CD8-positive, alpha-beta memory T cell (primary cell): ENCODE data around the gene INPP5A. TPM values are rescaled to one million over a fixed set of nuclear protein-coding genes. Genes with fewer than 3 reads are reported as not detected.
"Not testable (repeated sequence)": the region's sequence is repeated elsewhere in the genome, so short reads cannot be mapped to it uniquely, and the experiment has no call there.

Source experiments
- CTCF ChIA-PET: fragments of 350-600 bp; sonication (Branson Sonifier 250); formaldehyde crosslinking; loops from one replicate; lab custom pipeline; 2021; ENCODE audit warnings: antibody characterized with exemption; lab: Charles Lee
- POLR2A ChIA-PET: fragments of 350-600 bp; sonication (Branson Sonifier 250); formaldehyde crosslinking; loops from one replicate; lab custom pipeline; 2021; ENCODE audit warnings: antibody characterized with exemption; lab: Charles Lee
- DNase-seq, 5 donors: peaks; one replicate each; pipeline versions ENCODE4 v3.0.0 to v3.0.0-alpha.2; 2020 to 2022; ENCODE audit warnings: mixed read lengths in 1 of 5
- H3K27ac ChIP-seq: one replicate; pipeline ENCODE4 v1.7.0; 2013; ENCODE audit warnings: low read depth, mild to moderate bottlenecking, low read length, moderate library complexity
- H3K27me3 ChIP-seq: 2 replicates; pipeline ENCODE4 v1.7.0; 2013; ENCODE audit warnings: low read length, mild to moderate bottlenecking; ENCODE audit not compliant: insufficient read depth, poor library complexity, severe bottlenecking
- H3K36me3 ChIP-seq: 2 replicates; pipeline ENCODE4 v1.7.0; 2013; ENCODE audit warnings: mild to moderate bottlenecking, low read length, moderate library complexity; ENCODE audit not compliant: insufficient read depth
- H3K4me1 ChIP-seq: 2 replicates; pipeline ENCODE4 v1.7.0; 2013; ENCODE audit warnings: mild to moderate bottlenecking, low read length, moderate library complexity; ENCODE audit not compliant: insufficient read depth
- H3K4me3 ChIP-seq: 2 replicates; pipeline ENCODE4 v1.7.0; 2013; ENCODE audit warnings: mild to moderate bottlenecking, low read length
- H3K9me3 ChIP-seq: 2 replicates; pipeline ENCODE4 v1.7.0; 2013; ENCODE audit warnings: mild to moderate bottlenecking, low read length
- H3K27ac Mint-ChIP-seq, 8 donors: one replicate each; pipeline ENCODE4 v1.8.0; 2020 to 2021; ENCODE audit warnings: mixed read lengths in 8 of 8, mild to moderate bottlenecking in 6 of 8, inconsistent platforms in 3 of 8, moderate library complexity in 3 of 8
- H3K27me3 Mint-ChIP-seq, 2 donors: one replicate each; pipeline ENCODE4 v1.8.0; 2020 to 2021; ENCODE audit warnings: mixed read lengths in 2 of 2, mild to moderate bottlenecking in 1 of 2, moderate library complexity in 1 of 2
- H3K36me3 Mint-ChIP-seq, 3 donors: one replicate each; pipeline ENCODE4 v1.8.0; 2020 to 2021; ENCODE audit warnings: mixed read lengths in 3 of 3, inconsistent platforms in 1 of 3, mild to moderate bottlenecking in 1 of 3
- H3K4me1 Mint-ChIP-seq, 3 donors: one replicate each; pipeline ENCODE4 v1.8.0; 2020 to 2021; ENCODE audit warnings: mixed read lengths in 3 of 3, inconsistent platforms in 1 of 3, mild to moderate bottlenecking in 1 of 3
- H3K4me3 Mint-ChIP-seq, 7 donors: one replicate each; pipeline ENCODE4 v1.8.0; 2020 to 2021; ENCODE audit warnings: mixed read lengths in 7 of 7, mild to moderate bottlenecking in 6 of 7, moderate library complexity in 4 of 7, inconsistent platforms in 2 of 7
- H3K9me3 Mint-ChIP-seq, 5 donors: one replicate each; pipeline ENCODE4 v1.8.0; 2020 to 2022; ENCODE audit warnings: mixed read lengths in 5 of 5, mild to moderate bottlenecking in 3 of 5, moderate library complexity in 2 of 5, inconsistent platforms in 1 of 5
- polyA plus RNA-seq: library from polyadenylated mRNA; unstranded; fragments of 300-500 nt; fragmentation: Illumina TruSeq; gene quantifications from one replicate; pipeline ENCODE4 v1.2.3, GENCODE V29; 2021
- total RNA-seq, 2 experiments: library from RNA; stranded (reverse); gene quantifications; one replicate each; pipeline ENCODE4 v1.2.3, GENCODE V29; 2021

Gene INPP5A
- total and polyA plus RNA-seq, 3 experiments from 2014 or later = 1.1 to 6.1 (median 4.8) TPM

- Mint-ChIP-seq H3K4me1 (no peaks in the 10 kb centered on the region), H3K9me3 (no peaks in the 10 kb centered on the region), H3K4me3 (no peak overlapping the region), H3K36me3 (no peaks in the 10 kb centered on the region), H3K27ac (no peak overlapping the region), H3K27me3 (peaks cover 3 to 33% of the 10 kb centered on the region in 2 donors)
- Histone ChIP-seq H3K4me3 (no peak overlapping the region), H3K27ac (no peak overlapping the region), H3K36me3 (no peaks in the 10 kb centered on the region), H3K9me3 (no peaks in the 10 kb centered on the region), H3K27me3 (no peaks in the 10 kb centered on the region), H3K4me1 (no peaks in the 10 kb centered on the region)
- ChIA-PET CTCF (no interaction called here), POLR2A (no interaction called here)
- DNase-seq = no peak
These were observed 36.7 kb upstream of the INPP5A start for GRCh38 chr10:132500781-132501415.

GRCh38 chr10:132502544-132503300 is 34.9 kb upstream of the INPP5A start:
- no peak for DNase-seq
- no peaks in the 10 kb centered on the region for H3K36me3 Mint-ChIP-seq
- no peaks in the 10 kb centered on the region for H3K9me3 ChIP-seq
- no peaks in the 10 kb centered on the region for H3K36me3 ChIP-seq
- no peaks in the 10 kb centered on the region for H3K27me3 ChIP-seq
- H3K9me3 Mint-ChIP-seq = no peaks in the 10 kb centered on the region
- H3K4me1 Mint-ChIP-seq = no peaks in the 10 kb centered on the region
- H3K4me3 ChIP-seq = no peak overlapping the region
- CTCF ChIA-PET = no interaction called here
- POLR2A ChIA-PET = no interaction called here
- H3K27ac ChIP-seq = no peak overlapping the region
- H3K27ac Mint-ChIP-seq = no peak overlapping the region
- H3K4me3 Mint-ChIP-seq = no peak overlapping the region
- peaks cover 3 to 25% of the 10 kb centered on the region in 2 donors for H3K27me3 Mint-ChIP-seq
- no peaks in the 10 kb centered on the region for H3K4me1 ChIP-seq

- H3K4me3 Mint-ChIP-seq = no peak overlapping the region
- H3K27me3 ChIP-seq = no peaks in the 10 kb centered on the region
- H3K27ac Mint-ChIP-seq = no peak overlapping the region
- peaks cover 0 to 21% of the 10 kb centered on the region in 2 donors for H3K27me3 Mint-ChIP-seq
- ChIA-PET POLR2A (no interaction called here), CTCF (no interaction called here)
- H3K36me3 Mint-ChIP-seq = no peaks in the 10 kb centered on the region
- H3K36me3 ChIP-seq = no peaks in the 10 kb centered on the region
- H3K4me1 ChIP-seq = no peaks in the 10 kb centered on the region
- H3K27ac ChIP-seq = no peak overlapping the region
- H3K4me1 Mint-ChIP-seq = no peaks in the 10 kb centered on the region
- H3K4me3 ChIP-seq = no peak overlapping the region
- no peaks in the 10 kb centered on the region for H3K9me3 Mint-ChIP-seq
- DNase-seq = no peak
- H3K9me3 ChIP-seq = no peaks in the 10 kb centered on the region
These were observed 33.8 kb upstream of the INPP5A start for GRCh38 chr10:132503581-132504421.

- Histone ChIP-seq H3K4me1 (no peaks in the 10 kb centered on the region), H3K27me3 (no peaks in the 10 kb centered on the region), H3K4me3 (no peak overlapping the region), H3K36me3 (no peaks in the 10 kb centered on the region), H3K27ac (no peak overlapping the region), H3K9me3 (no peaks in the 10 kb centered on the region)
- ChIA-PET POLR2A (no interaction called here), CTCF (no interaction called here)
- peaks cover 0 to 18% of the 10 kb centered on the region in 2 donors for H3K27me3 Mint-ChIP-seq
- DNase-seq = no peak
- no peaks in the 10 kb centered on the region for H3K36me3 Mint-ChIP-seq
- no peak overlapping the region for H3K4me3 Mint-ChIP-seq
- no peaks in the 10 kb centered on the region for H3K4me1 Mint-ChIP-seq
- no peak overlapping the region for H3K27ac Mint-ChIP-seq
- no peaks in the 10 kb centered on the region for H3K9me3 Mint-ChIP-seq
These were observed 32.9 kb upstream of the INPP5A start for GRCh38 chr10:132504501-132505272.

GRCh38 chr10:132505546-132505945 is 32.0 kb upstream of the INPP5A start:
- H3K9me3 Mint-ChIP-seq, H3K27me3 ChIP-seq, H3K27ac Mint-ChIP-seq, H3K4me3 Mint-ChIP-seq, CTCF ChIA-PET, H3K4me1 Mint-ChIP-seq, H3K9me3 ChIP-seq, DNase-seq, H3K36me3 ChIP-seq, POLR2A ChIA-PET, H3K27ac ChIP-seq, H3K27me3 Mint-ChIP-seq, H3K4me3 ChIP-seq, H3K36me3 Mint-ChIP-seq, H3K4me1 ChIP-seq: not testable (repeated sequence)

GRCh38 chr10:132506711-132507408 is 30.7 kb upstream of the INPP5A start:
- H3K27ac Mint-ChIP-seq = no peak overlapping the region
- ChIA-PET POLR2A (no interaction called here), CTCF (no interaction called here)
- Histone ChIP-seq H3K36me3 (no peaks in the 10 kb centered on the region), H3K4me1 (no peaks in the 10 kb centered on the region), H3K4me3 (no peak overlapping the region), H3K27ac (no peak overlapping the region), H3K9me3 (no peaks in the 10 kb centered on the region), H3K27me3 (no peaks in the 10 kb centered on the region)
- H3K27me3 Mint-ChIP-seq = peaks cover 0 to 3% of the 10 kb centered on the region in 2 donors
- H3K9me3 Mint-ChIP-seq = no peaks in the 10 kb centered on the region
- H3K4me3 Mint-ChIP-seq = no peak overlapping the region
- H3K36me3 Mint-ChIP-seq = no peaks in the 10 kb centered on the region
- no peak for DNase-seq
- no peaks in the 10 kb centered on the region for H3K4me1 Mint-ChIP-seq

- Mint-ChIP-seq H3K36me3 (no peaks in the 10 kb centered on the region), H3K27ac (no peak overlapping the region), H3K27me3 (peaks cover 0 to 3% of the 10 kb centered on the region in 2 donors), H3K4me1 (no peaks in the 10 kb centered on the region), H3K4me3 (no peak overlapping the region), H3K9me3 (no peaks in the 10 kb centered on the region)
- no peaks in the 10 kb centered on the region for H3K27me3 ChIP-seq
- H3K4me3 ChIP-seq = no peak overlapping the region
- H3K27ac ChIP-seq = no peak overlapping the region
- DNase-seq = no peak
- H3K4me1 ChIP-seq = no peaks in the 10 kb centered on the region
- no peaks in the 10 kb centered on the region for H3K9me3 ChIP-seq
- ChIA-PET POLR2A (no interaction called here), CTCF (no interaction called here)
- H3K36me3 ChIP-seq = no peaks in the 10 kb centered on the region
These were observed 30.1 kb upstream of the INPP5A start for GRCh38 chr10:132507409-132507955.
